ENCODE measurements around the gene PPP2R2C.

Gene PPP2R2C

GRCh38 chr4:6288342-6288741, 184.1 kb downstream of the PPP2R2C start:
- no peak overlapping the region for H3K4me3 ChIP-seq (ENCODE audit: low read depth, low read length)
- DNase-seq (ENCODE audit: low read depth) = no peak

DNA sequence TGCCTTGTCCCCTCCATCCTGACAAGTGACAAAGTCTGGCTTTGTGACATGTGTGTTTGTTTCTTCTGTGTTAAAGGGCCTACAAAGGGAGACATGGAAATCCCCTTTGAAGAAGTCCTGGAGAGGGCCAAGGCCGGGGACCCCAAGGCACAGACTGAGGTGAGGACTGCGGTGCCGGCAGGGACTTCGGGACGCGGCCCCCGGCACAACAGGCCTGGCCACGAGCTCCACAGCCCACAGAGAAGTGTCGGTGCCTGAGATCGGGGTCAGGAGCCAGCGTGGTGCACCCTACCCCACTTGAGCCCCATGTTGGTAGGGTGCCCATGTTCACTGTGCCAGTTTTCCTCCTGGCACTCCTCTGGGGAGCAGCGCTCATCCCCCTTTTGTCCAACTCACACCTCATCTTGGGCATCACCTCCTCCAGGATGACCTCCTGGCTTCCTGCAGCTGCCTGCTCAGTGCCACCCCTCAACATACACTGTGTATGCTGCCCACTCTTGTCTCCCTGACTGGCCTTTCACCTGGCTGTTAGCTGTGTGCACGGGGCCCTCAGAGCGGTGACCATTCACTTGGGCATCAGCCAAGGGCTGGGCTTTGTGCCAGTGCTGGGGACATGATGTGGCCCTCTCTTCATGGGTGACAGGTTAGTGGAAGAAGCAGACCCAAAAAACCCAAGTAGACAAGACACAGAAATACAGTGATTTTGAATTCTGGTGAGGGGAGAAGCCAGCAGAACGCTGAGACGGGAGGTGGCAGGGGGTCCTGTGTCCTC, 185.2 kb downstream of the PPP2R2C start:
- H3K4me3 ChIP-seq (ENCODE audit: low read depth, low read length) = no peak overlapping the region
- no peak for DNase-seq (ENCODE audit: low read depth)

- H3K4me3 ChIP-seq (ENCODE audit: low read depth, low read length) = no peak overlapping the region
- no peak for DNase-seq (ENCODE audit: low read depth)
Measured at GRCh38 chr4:6283282-6283681, 189.1 kb downstream of the PPP2R2C start.

GRCh38 chr4:6282314-6282771, 190.1 kb downstream of the PPP2R2C start:
- DNase-seq (ENCODE audit: low read depth) = no peak
- no peak overlapping the region for H3K4me3 ChIP-seq (ENCODE audit: low read depth, low read length)

- no peak overlapping the region for H3K4me3 ChIP-seq (ENCODE audit: low read depth, low read length)
- DNase-seq (ENCODE audit: low read depth) = no peak
Measured at GRCh38 chr4:6281436-6282313, 190.7 kb downstream of the PPP2R2C start.

DNA sequence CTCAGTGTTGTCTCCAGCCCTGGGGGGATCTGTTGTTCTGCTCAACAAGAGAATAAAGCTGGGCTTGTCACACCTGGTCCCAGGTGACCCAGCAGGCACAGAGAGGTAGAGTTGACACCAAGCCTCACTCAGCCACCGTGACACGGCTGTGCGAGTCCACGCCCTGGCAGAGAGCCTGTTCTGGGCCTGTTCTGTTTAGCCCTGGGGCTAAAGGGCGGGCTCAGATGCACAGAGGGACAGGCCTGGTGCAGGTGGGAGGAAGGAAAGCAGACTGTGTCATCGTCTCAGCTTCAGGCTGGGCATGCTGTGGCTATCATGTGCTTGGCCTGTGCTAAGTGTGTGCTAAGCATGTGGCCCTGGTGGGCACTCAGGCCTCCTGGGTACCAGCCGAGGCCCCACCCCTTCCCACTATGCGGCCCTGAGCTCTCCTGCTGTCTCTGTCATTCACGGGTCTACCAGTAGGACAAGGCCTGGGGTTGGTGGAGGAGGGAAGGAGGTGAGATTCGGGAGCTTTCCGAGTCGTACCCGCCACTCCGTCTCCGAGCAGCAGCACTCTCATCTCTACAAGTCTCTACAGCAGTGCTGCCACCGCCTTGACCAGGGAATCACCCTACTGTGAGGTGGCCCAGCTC, 191.9 kb downstream of the PPP2R2C start:
- no peak for DNase-seq (ENCODE audit: low read depth)
- no peak overlapping the region for H3K4me3 ChIP-seq (ENCODE audit: low read depth, low read length)

GRCh38 chr4:6279582-6280289, 192.7 kb downstream of the PPP2R2C start:
- H3K4me3 ChIP-seq (ENCODE audit: low read depth, low read length) = no peak overlapping the region
- DNase-seq (ENCODE audit: low read depth) = no peak

DNA sequence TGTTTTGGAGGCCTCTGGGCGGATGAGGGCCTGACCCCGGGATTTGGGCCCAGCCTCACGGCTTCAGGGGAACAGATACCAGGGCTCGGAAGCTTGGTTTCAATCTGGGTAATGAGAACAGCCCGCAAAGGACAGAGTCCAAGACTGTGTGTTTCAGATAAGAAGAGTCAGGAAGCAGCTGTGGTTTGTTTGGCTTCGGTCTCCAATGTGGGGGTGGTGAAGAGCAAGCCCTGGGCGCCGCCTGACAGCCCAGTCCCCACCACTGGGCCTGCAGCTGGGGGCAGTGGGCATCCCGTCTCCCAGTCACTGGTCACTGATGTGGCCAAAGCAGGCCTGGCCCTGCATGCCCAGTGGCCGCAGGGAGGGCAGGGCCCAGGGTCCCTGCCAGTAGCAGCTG, 193.6 kb downstream of the PPP2R2C start:
- DNase-seq (ENCODE audit: low read depth) = no peak
- no peak overlapping the region for H3K4me3 ChIP-seq (ENCODE audit: low read depth, low read length)

DNA sequence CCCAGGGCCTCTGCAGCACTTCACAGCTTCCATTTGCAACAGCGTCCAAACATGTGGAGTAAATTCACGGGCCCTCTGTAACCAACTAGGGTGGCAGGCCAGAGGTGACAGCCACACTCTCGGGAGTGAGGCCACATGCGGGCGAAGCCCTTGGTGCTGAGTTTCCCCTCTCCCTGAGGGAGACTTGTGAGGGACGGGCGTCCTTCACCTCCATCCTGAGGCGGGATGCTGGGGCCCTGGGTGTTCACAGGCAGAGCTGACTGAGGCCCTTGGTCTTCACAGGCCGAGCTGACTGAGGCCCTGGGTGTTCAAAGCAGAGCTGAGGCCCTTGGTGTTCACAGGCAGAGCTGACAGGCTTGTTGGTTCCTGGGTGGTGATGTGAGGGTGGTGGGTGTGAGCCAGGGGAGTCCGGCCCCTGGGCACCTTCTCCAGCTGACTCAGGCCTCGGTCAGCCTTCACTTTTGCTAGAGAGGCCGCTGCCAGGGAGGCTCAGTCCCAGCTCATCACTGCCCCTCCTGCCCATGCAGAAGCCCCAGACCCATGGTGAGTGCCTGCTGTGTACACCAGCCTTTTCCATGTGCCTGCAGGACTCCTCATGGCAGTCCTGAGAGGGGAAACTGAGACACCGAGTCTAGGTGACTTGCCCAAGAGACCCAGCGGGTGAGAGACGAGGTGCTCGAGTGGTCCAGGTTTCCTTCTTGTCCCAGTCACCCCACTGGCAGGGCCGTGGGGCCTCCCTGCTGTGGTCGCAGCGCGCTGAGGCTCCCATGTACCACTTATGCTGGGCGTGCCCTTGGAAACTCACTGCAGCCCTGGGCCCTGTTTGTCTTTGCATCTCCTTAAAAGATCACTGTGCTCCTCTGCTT, 194.2 kb downstream of the PPP2R2C start:
- no peak overlapping the region for H3K4me3 ChIP-seq (ENCODE audit: low read depth, low read length)
- no peak for DNase-seq (ENCODE audit: low read depth)

GRCh38 chr4:6277139-6277802, 195.1 kb downstream of the PPP2R2C start:
- H3K4me3 ChIP-seq (ENCODE audit: low read depth, low read length) = no peak overlapping the region
- no peak for DNase-seq (ENCODE audit: low read depth)

- no peak overlapping the region for H3K4me3 ChIP-seq (ENCODE audit: low read depth, low read length)
- DNase-seq (ENCODE audit: low read depth) = no peak
Measured at GRCh38 chr4:6275898-6276806, 196.3 kb downstream of the PPP2R2C start.

GRCh38 chr4:6275351-6275750, 197.1 kb downstream of the PPP2R2C start:
- no peak overlapping the region for H3K4me3 ChIP-seq (ENCODE audit: low read depth, low read length)
- DNase-seq (ENCODE audit: low read depth) = no peak

- no peak overlapping the region for H3K4me3 ChIP-seq (ENCODE audit: low read depth, low read length)
- no peak for DNase-seq (ENCODE audit: low read depth)
Measured at GRCh38 chr4:6273661-6273990, 198.8 kb downstream of the PPP2R2C start.

GRCh38 chr4:6272863-6273660, 199.4 kb downstream of the PPP2R2C start:
- H3K4me3 ChIP-seq (ENCODE audit: low read depth, low read length) = no peak overlapping the region
- no peak for DNase-seq (ENCODE audit: low read depth)

- H3K4me3 ChIP-seq (ENCODE audit: low read depth, low read length) = no peak overlapping the region
- DNase-seq (ENCODE audit: low read depth) = no peak
Measured at GRCh38 chr4:6271701-6272465, 200.5 kb downstream of the PPP2R2C start.

GRCh38 chr4:6271206-6271605, 201.2 kb downstream of the PPP2R2C start:
- no peak overlapping the region for H3K4me3 ChIP-seq (ENCODE audit: low read depth, low read length)
- no peak for DNase-seq (ENCODE audit: low read depth)

All from skeletal muscle cell (primary cell).